Caco-2 (cell line): ENCODE data around the gene TACR1. TPM values are rescaled to one million over a fixed set of nuclear protein-coding genes. Genes with fewer than 3 reads are reported as not detected.
"Not testable (repeated sequence)": the region's sequence is repeated elsewhere in the genome, so short reads cannot be mapped to it uniquely, and the experiment has no call there.

Experiments
- BruUV-seq: library from RNA; stranded (reverse); fragments of 400-500 nt; replicated peaks from 2 replicates; lab custom pipeline; 2021; lab: Mats Ljungman, UMichigan
- CTCF ChIA-PET: fragments of 300-600 bp; sonication (Branson Sonifier 250); formaldehyde crosslinking; loops from one replicate; lab custom pipeline; 2022; ENCODE audit warnings: antibody characterized with exemption; lab: Charles Lee
- POLR2A ChIA-PET: fragments of 300-600 bp; sonication (Branson Sonifier 250); formaldehyde crosslinking; loops from one replicate; lab custom pipeline; 2022; ENCODE audit warnings: antibody characterized with exemption; lab: Charles Lee
- DNase-seq, 2 experiments: peaks; one replicate each; pipeline versions ENCODE4 v3.0.0 to v3.0.0-alpha.2; 2020 to 2022
- H3K27me3 ChIP-seq: replicated peaks from 2 replicates; pipeline ENCODE4 v1.6.0; 2011; ENCODE audit warnings: low read length; ENCODE audit not compliant: control insufficient read depth, insufficient read depth
- H3K36me3 ChIP-seq: 2 replicates; pipeline ENCODE4 v1.5.1; 2011; ENCODE audit warnings: low read length; ENCODE audit not compliant: control insufficient read depth, insufficient read depth
- H3K4me1 ChIP-seq: fragments of 250-450 bp; sonication (Bioruptor Pico); 2 replicates; pipeline ENCODE4 v1.5.1; 2020; ENCODE audit warnings: mild to moderate bottlenecking
- H3K4me3 ChIP-seq: 2 replicates; pipeline ENCODE4 v1.5.1; 2011; ENCODE audit warnings: low read depth, mild to moderate bottlenecking, control low read depth, low read length
- H3K9me3 ChIP-seq: fragments of 250-450 bp; sonication (Bioruptor Pico); 2 replicates; pipeline ENCODE4 v1.5.1; 2020; ENCODE audit warnings: mild to moderate bottlenecking, moderate library complexity
- H3K27ac Mint-ChIP-seq: one replicate; pipeline ENCODE4 v1.8.0; 2022; ENCODE audit warnings: mixed read lengths; ENCODE audit not compliant: unreplicated experiment
- H3K27me3 Mint-ChIP-seq: one replicate; pipeline ENCODE4 v1.8.0; 2022; ENCODE audit warnings: mixed read lengths; ENCODE audit not compliant: insufficient read depth, unreplicated experiment
- H3K36me3 Mint-ChIP-seq: one replicate; pipeline ENCODE4 v1.8.0; 2022; ENCODE audit warnings: mild to moderate bottlenecking, mixed read lengths; ENCODE audit not compliant: insufficient read depth, unreplicated experiment
- H3K4me1 Mint-ChIP-seq: one replicate; pipeline ENCODE4 v1.8.0; 2022; ENCODE audit warnings: low read depth, mixed read lengths; ENCODE audit not compliant: unreplicated experiment
- H3K4me3 Mint-ChIP-seq: one replicate; pipeline ENCODE4 v1.8.0; 2022; ENCODE audit warnings: mild to moderate bottlenecking, moderate library complexity, mixed read lengths; ENCODE audit not compliant: unreplicated experiment
- H3K9me3 Mint-ChIP-seq: one replicate; pipeline ENCODE4 v1.8.0; 2022; ENCODE audit warnings: mixed read lengths; ENCODE audit not compliant: unreplicated experiment
- CTCF ChIP-seq, 2 experiments: fragments of 200-600 bp in 1 of 2; IDR thresholded peaks; 1 replicate in 1 of 2; 2 replicates in 1 of 2; pipeline versions ENCODE4 v1.5.1 to v1.8.0; 2011 to 2022; ENCODE audit warnings: antibody characterized with exemption in 1 of 2, control low read depth in 1 of 2, inconsistent platforms in 1 of 2, low read depth in 1 of 2, low read length in 1 of 2, mild to moderate bottlenecking in 1 of 2, moderate library complexity in 1 of 2; ENCODE audit not compliant: insufficient read depth in 1 of 2, severe bottlenecking in 1 of 2, unreplicated experiment in 1 of 2
- intact Hi-C: fragments of 100-400 bp; cut with micrococcal nuclease; formaldehyde crosslinking; loops from one replicate; pipeline ENCODE4 v1.10.0; 2022; ENCODE audit not compliant: unreplicated experiment
- total RNA-seq: library from RNA; stranded (reverse); gene quantifications from 2 replicates; pipeline ENCODE4 v1.2.3, GENCODE V29; 2022

TACR1 gene
- total RNA-seq, 1 experiment from 2014 or later = 0.07 TPM

DNA sequence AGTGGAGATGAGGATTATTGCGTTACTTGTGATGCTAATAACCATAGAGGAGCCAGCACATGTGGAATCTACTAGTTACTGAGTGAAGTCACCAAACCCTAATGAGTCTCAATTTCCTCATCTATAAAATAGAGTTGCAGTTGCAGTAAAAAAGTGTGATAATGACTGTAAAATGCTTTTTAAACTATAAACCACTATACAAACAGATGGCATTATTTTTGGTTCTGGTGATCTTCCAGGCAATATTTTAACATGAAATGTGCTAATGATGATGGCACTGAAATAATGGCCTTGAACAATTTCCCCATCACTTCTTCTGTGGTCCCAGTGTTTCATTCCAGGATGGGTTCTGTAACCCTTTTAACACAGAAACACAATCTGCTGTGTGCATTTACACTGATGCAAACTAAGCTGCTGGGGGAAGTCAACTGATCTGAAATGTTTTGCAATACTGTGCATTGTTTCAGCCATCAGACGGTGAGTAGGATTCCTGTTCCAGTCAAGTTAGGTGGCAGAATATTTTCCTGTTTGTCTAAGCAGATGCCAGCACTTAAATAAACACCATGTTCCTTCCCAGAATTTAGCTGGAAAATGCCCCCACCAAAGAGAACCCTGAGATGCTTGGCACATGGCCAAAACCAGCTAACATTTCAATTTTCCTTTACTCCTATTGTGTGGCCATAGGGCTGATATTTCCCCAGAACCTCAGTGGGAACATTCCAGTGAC, 52.6 kb downstream of the TACR1 start:
- ChIA-PET CTCF (interaction anchor here (1.0 kb wide), 1 partner anchor 79 kb away, joined by 3 read pairs; no protein-coding TSS in a partner anchor), POLR2A (no interaction called here)
- no TSS peak for BruUV-seq
- Histone ChIP-seq H3K4me3 (no peak overlapping the region), H3K27me3 (no peaks in the 10 kb centered on the region), H3K9me3 (no peaks in the 10 kb centered on the region; the same call in 1 of the 2 replicates), H3K36me3 (no peaks in the 10 kb centered on the region), H3K4me1 (no peaks in the 10 kb centered on the region)
- no peak overlapping the region for H3K4me3 Mint-ChIP-seq
- no peaks in the 10 kb centered on the region for H3K36me3 Mint-ChIP-seq
- no peak for TF ChIP-seq CTCF (IDR thresholded peaks at IDR 0.05; ENCODE audit: insufficient read depth in 1 of 2, low read depth in 1 of 2, low read length in 1 of 2, severe bottlenecking in 1 of 2, unreplicated experiment in 1 of 2)
- H3K27me3 Mint-ChIP-seq = no peaks in the 10 kb centered on the region
- no peak overlapping the region for H3K27ac Mint-ChIP-seq
- H3K4me1 Mint-ChIP-seq = no peaks in the 10 kb centered on the region
- intact Hi-C loops = no loop called here
- no peak for DNase-seq
- H3K9me3 Mint-ChIP-seq = no peaks in the 10 kb centered on the region

GRCh38 chr2:75146221-75146605, 53.1 kb downstream of the TACR1 start:
- H3K9me3 Mint-ChIP-seq, H3K27me3 ChIP-seq, BruUV-seq, H3K4me3 ChIP-seq, intact Hi-C loops, H3K4me3 Mint-ChIP-seq, H3K36me3 ChIP-seq, H3K9me3 ChIP-seq, H3K4me1 Mint-ChIP-seq, H3K27me3 Mint-ChIP-seq, H3K36me3 Mint-ChIP-seq, POLR2A ChIA-PET, H3K4me1 ChIP-seq, CTCF ChIA-PET, DNase-seq, H3K27ac Mint-ChIP-seq: not testable (repeated sequence)

- no peaks in the 10 kb centered on the region for H3K27me3 Mint-ChIP-seq
- DNase-seq = no peak
- no peaks in the 10 kb centered on the region for H3K27me3 ChIP-seq
- no peak overlapping the region for H3K4me3 ChIP-seq
- no peak overlapping the region for H3K27ac Mint-ChIP-seq
- TF ChIP-seq CTCF (IDR thresholded peaks at IDR 0.05; ENCODE audit: insufficient read depth in 1 of 2, low read depth in 1 of 2, low read length in 1 of 2, severe bottlenecking in 1 of 2, unreplicated experiment in 1 of 2) = no peak
- no peaks in the 10 kb centered on the region for H3K36me3 Mint-ChIP-seq
- H3K9me3 ChIP-seq = no peaks in the 10 kb centered on the region; the same call in 1 of the 2 replicates
- ChIA-PET POLR2A (no interaction called here), CTCF (interaction anchor here (0.6 to 1.7 kb wide), 2 partner anchors 12 to 26 kb away, joined by 3 to 4 read pairs; no protein-coding TSS in a partner anchor)
- H3K9me3 Mint-ChIP-seq = no peaks in the 10 kb centered on the region
- no TSS peak for BruUV-seq
- no peaks in the 10 kb centered on the region for H3K4me1 ChIP-seq
- H3K4me1 Mint-ChIP-seq = no peaks in the 10 kb centered on the region
- intact Hi-C loops = no loop called here
- no peaks in the 10 kb centered on the region for H3K36me3 ChIP-seq
- no peak overlapping the region for H3K4me3 Mint-ChIP-seq
These were observed 57.2 kb downstream of the TACR1 start for GRCh38 chr2:75142081-75142480.
